CD4-positive, alpha-beta T cell treated with Interleukin-4 for 4 hours (primary cell): ENCODE data around the gene CAMK1D.
"Not testable (repeated sequence)": the region's sequence is repeated elsewhere in the genome, so short reads cannot be mapped to it uniquely, and the experiment has no call there.

Experiments
- DNase-seq: peaks from one replicate; pipeline ENCODE4 v3.0.0-alpha.2; 2020

The CAMK1D gene

GRCh38 chr10:12705943-12706342 lies 356.6 kb downstream of the CAMK1D start:
- no peak for DNase-seq

- DNase-seq: no peak
Observed at GRCh38 chr10:12707461-12708185, 358.3 kb downstream of the CAMK1D start.

GRCh38 chr10:12709000-12709401 lies 359.7 kb downstream of the CAMK1D start:
- DNase-seq: no peak

GRCh38 chr10:12709521-12709963 lies 360.2 kb downstream of the CAMK1D start:
- DNase-seq: no peak

GRCh38 chr10:12710157-12710556 lies 360.8 kb downstream of the CAMK1D start:
- no peak for DNase-seq

GRCh38 chr10:12710594-12711349 lies 361.4 kb downstream of the CAMK1D start:
- peak; percentile 75 for DNase-seq

- no peak for DNase-seq
Observed at GRCh38 chr10:12711350-12711708, 362.0 kb downstream of the CAMK1D start.

GRCh38 chr10:12712293-12712983 lies 363.1 kb downstream of the CAMK1D start:
- no peak for DNase-seq

- not testable (repeated sequence) for DNase-seq
Observed at GRCh38 chr10:12712984-12713316, 363.6 kb downstream of the CAMK1D start.

- no peak for DNase-seq
Observed at GRCh38 chr10:12716042-12716441, 366.7 kb downstream of the CAMK1D start.

- DNase-seq: no peak
Observed at GRCh38 chr10:12717981-12718707, 368.8 kb downstream of the CAMK1D start.

GRCh38 chr10:12719365-12719764 lies 370.0 kb downstream of the CAMK1D start:
- no peak for DNase-seq

GRCh38 chr10:12720217-12720981 lies 371.1 kb downstream of the CAMK1D start:
- no peak for DNase-seq

GRCh38 chr10:12721334-12721733 lies 372.0 kb downstream of the CAMK1D start:
- DNase-seq: no peak

- DNase-seq: no peak
Observed at GRCh38 chr10:12723220-12723619, 373.9 kb downstream of the CAMK1D start.

GRCh38 chr10:12724807-12725579 lies 375.6 kb downstream of the CAMK1D start:
- DNase-seq: no peak

GRCh38 chr10:12725580-12725888 lies 376.2 kb downstream of the CAMK1D start:
- DNase-seq: not testable (repeated sequence)

GRCh38 chr10:12726971-12727831 lies 377.9 kb downstream of the CAMK1D start:
- peak; percentile 11 for DNase-seq

- no peak for DNase-seq
Observed at GRCh38 chr10:12727832-12728215, 378.5 kb downstream of the CAMK1D start.

- DNase-seq: no peak
Observed at GRCh38 chr10:12728494-12728893, 379.1 kb downstream of the CAMK1D start.

- DNase-seq: no peak
Observed at GRCh38 chr10:12729885-12730284, 380.5 kb downstream of the CAMK1D start.
